Activated CD4-positive, alpha-beta T cell treated with anti-CD3 and anti-CD28 coated beads, Interleukin-2, amount 50 U/mL, for 4 hours (primary cell): ENCODE results near the gene ATG16L2.
"Not testable (repeated sequence)": the region's sequence is repeated elsewhere in the genome, so short reads cannot be mapped to it uniquely, and the experiment has no call there.

ENCODE experiments used
- DNase-seq, 2 experiments: peaks; one replicate each; pipeline ENCODE4 v3.0.0-alpha.2; 2020

ATG16L2 gene

GRCh38 chr11:72850832-72851231, 36.6 kb downstream of the ATG16L2 start:
- DNase-seq: no peak

GRCh38 chr11:72851726-72852125, 37.5 kb downstream of the ATG16L2 start:
- no peak for DNase-seq

- no peak for DNase-seq
Measured at GRCh38 chr11:72856065-72856464, 41.9 kb downstream of the ATG16L2 start.

- no peak for DNase-seq
Measured at GRCh38 chr11:72856551-72857345, 42.5 kb downstream of the ATG16L2 start.

GRCh38 chr11:72858267-72858666, 44.1 kb downstream of the ATG16L2 start:
- not testable (repeated sequence) for DNase-seq

- no peak for DNase-seq
Measured at GRCh38 chr11:72859126-72859525, 44.9 kb downstream of the ATG16L2 start.

- no peak for DNase-seq
Measured at GRCh38 chr11:72860010-72860409, 45.8 kb downstream of the ATG16L2 start.

GRCh38 chr11:72860592-72860991, 46.4 kb downstream of the ATG16L2 start:
- DNase-seq: no peak

- no peak for DNase-seq
Measured at GRCh38 chr11:72863091-72863490, 48.9 kb downstream of the ATG16L2 start.

- no peak for DNase-seq
Measured at GRCh38 chr11:72863916-72864315, 49.7 kb downstream of the ATG16L2 start.

GRCh38 chr11:72864702-72865655, 50.8 kb downstream of the ATG16L2 start:
- no peak for DNase-seq

GRCh38 chr11:72867970-72868369, 53.8 kb downstream of the ATG16L2 start:
- DNase-seq: no peak

GRCh38 chr11:72869831-72870230, 55.6 kb downstream of the ATG16L2 start:
- DNase-seq: no peak

- DNase-seq: no peak
Measured at GRCh38 chr11:72871119-72871518, 56.9 kb downstream of the ATG16L2 start.

- DNase-seq: no peak
Measured at GRCh38 chr11:72872012-72872411, 57.8 kb downstream of the ATG16L2 start.

GRCh38 chr11:72875736-72876135, 61.5 kb downstream of the ATG16L2 start:
- no peak for DNase-seq

- no peak for DNase-seq
Measured at GRCh38 chr11:72876147-72876546, 61.9 kb downstream of the ATG16L2 start.
